ENCODE measurements around the gene NLRP9. TPM values are rescaled to one million over a fixed set of nuclear protein-coding genes. Genes with fewer than 3 reads are reported as not detected.

The NLRP9 gene
- total RNA-seq, 1 experiment from 2014 or later, result not detected

DNA sequence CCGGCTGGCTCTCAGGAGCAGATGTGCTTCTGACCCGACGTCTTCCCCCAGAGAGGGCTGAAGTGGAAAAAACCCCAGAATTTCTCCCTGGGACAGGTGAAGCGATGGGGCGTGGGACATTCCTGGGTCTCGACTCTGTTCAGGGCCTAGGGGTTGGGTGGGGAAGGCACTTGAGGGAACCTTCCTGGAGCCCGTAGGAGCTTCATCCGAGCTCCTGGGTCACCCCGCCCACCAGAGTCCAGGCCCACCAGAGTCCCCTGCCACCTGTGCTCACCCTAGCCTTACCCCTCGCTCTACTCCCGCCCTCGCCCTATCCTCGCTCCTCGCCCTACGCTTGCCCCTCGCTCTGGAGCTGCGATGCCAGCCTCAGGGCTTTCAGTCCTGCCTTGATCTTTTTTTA lies 39.9 kb downstream of the NLRP9 start:
- no peaks in the 10 kb centered on the region for H3K27me3 ChIP-seq (ENCODE audit: insufficient read depth, low read length)
- intact Hi-C loops (cut with micrococcal nuclease), result no loop called here
- H2AFZ ChIP-seq (ENCODE audit: low read depth, low read length, poor library complexity, severe bottlenecking), result no peak overlapping the region
- no peaks in the 10 kb centered on the region for H3K4me1 ChIP-seq (ENCODE audit: control insufficient read depth in 1 of 2, insufficient read depth in 2 of 2, low read length in 2 of 2)
- H3K36me3 ChIP-seq (ENCODE audit: control insufficient read depth in 1 of 2, insufficient read depth in 2 of 2, low read length in 2 of 2), result peaks cover 18 to 22% of the 10 kb centered on the region in 2 experiments; a peak in 3 of 4 replicates
- H3K9me2 ChIP-seq (ENCODE audit: insufficient read depth), result no peaks in the 10 kb centered on the region
- H3K4me3 ChIP-seq (replicated peaks in 1 of 2; ENCODE audit: low read depth in 1 of 2, low read length in 2 of 2), result no peak overlapping the region
- no peak overlapping the region for H3K4me2 ChIP-seq (ENCODE audit: low read length)
- 0 out of 2 replicates have a peak, but pooled peaks have one; percentile 17 for ATAC-seq
- ChIA-PET CTCF (no interaction called here), POLR2A (no interaction called here), RAD21 (ENCODE audit: low non-redundant PET in 1 of 2, low total read pairs in 2 of 2, uncharacterized antibody in 2 of 2, unreplicated experiment in 2 of 2) (no interaction called here)
- H3K27ac ChIP-seq (ENCODE audit: low read depth, low read length), result no peak overlapping the region
- TF ChIP-seq EGR1 (IDR thresholded peaks at IDR 0.05; ENCODE audit: low read depth), result no peak
- TF ChIP-seq ZFX (IDR thresholded peaks at IDR 0.05), result no peak
- TF ChIP-seq EZH2phosphoT487 (IDR thresholded peaks at IDR 0.05; ENCODE audit: borderline replicate concordance), result no peak
- no peak for TF ChIP-seq ATF3 (IDR thresholded peaks at IDR 0.05)
- no peak for TF ChIP-seq TCF7L2 (IDR thresholded peaks at IDR 0.05; ENCODE audit: borderline replicate concordance, extremely low read depth, insufficient read depth, insufficient read length)
- no peak for TF ChIP-seq SP1 (IDR thresholded peaks at IDR 0.05; ENCODE audit: low read depth)
- TF ChIP-seq ZNF274 (IDR thresholded peaks at IDR 0.05; ENCODE audit: low read depth, low read length), result no peak
- TF ChIP-seq ELF1 (IDR thresholded peaks at IDR 0.05; ENCODE audit: borderline replicate concordance, low read depth), result no peak
- TF ChIP-seq EZH2 (IDR thresholded peaks at IDR 0.05), result no peak
- no peaks in the 10 kb centered on the region for H3K9me3 ChIP-seq (ENCODE audit: control insufficient read depth in 1 of 2, insufficient read depth in 1 of 2, low read depth in 1 of 2, low read length in 2 of 2)
- H3K9ac ChIP-seq (ENCODE audit: low read length), result no peak overlapping the region
- no peaks in the 10 kb centered on the region for H3K79me2 ChIP-seq (ENCODE audit: insufficient read depth, low read length)
- BruUV-seq (replicated peaks), result no TSS peak
- no peaks in the 10 kb centered on the region for H4K20me1 ChIP-seq (ENCODE audit: insufficient read depth)
- no peak for DNase-seq (ENCODE audit: low read depth, low spot score)

DNA sequence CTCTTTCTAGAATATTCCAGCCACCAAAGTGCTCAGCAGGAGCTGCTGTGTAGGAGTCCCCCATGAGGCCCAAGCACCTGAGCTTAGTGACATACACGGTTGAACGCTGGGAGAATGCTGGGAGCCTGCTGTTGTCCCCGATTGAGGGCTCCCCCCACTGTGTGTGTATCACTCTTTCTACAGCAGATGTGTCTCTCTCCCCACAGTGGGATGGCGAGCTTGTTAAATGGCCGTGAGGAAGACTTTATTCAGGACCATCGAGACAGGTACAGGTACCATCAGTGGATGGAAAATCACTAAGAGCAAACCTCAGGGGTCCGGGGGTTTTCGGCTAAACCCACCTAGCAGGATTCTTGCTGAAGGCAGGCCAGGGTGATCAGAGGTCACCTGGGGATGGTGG lies 40.5 kb downstream of the NLRP9 start:
- Histone ChIP-seq H3K4me1 (ENCODE audit: control insufficient read depth in 1 of 2, insufficient read depth in 2 of 2, low read length in 2 of 2) (no peaks in the 10 kb centered on the region), H2AFZ (ENCODE audit: low read depth, low read length, poor library complexity, severe bottlenecking) (no peak overlapping the region), H3K9ac (ENCODE audit: low read length) (no peak overlapping the region), H3K9me3 (ENCODE audit: control insufficient read depth in 1 of 2, insufficient read depth in 1 of 2, low read depth in 1 of 2, low read length in 2 of 2) (no peaks in the 10 kb centered on the region), H3K36me3 (ENCODE audit: control insufficient read depth in 1 of 2, insufficient read depth in 2 of 2, low read length in 2 of 2) (peaks cover 23 to 27% of the 10 kb centered on the region in 2 experiments; a peak in 3 of 4 replicates), H3K27ac (ENCODE audit: low read depth, low read length) (no peak overlapping the region), H3K9me2 (ENCODE audit: insufficient read depth) (no peaks in the 10 kb centered on the region), H3K27me3 (ENCODE audit: insufficient read depth, low read length) (no peaks in the 10 kb centered on the region), H3K4me2 (ENCODE audit: low read length) (no peak overlapping the region), H4K20me1 (ENCODE audit: insufficient read depth) (no peaks in the 10 kb centered on the region), H3K79me2 (ENCODE audit: insufficient read depth, low read length) (no peaks in the 10 kb centered on the region), H3K4me3 (replicated peaks in 1 of 2; ENCODE audit: low read depth in 1 of 2, low read length in 2 of 2) (no peak overlapping the region)
- intact Hi-C loops (cut with micrococcal nuclease), result no loop called here
- ATAC-seq, result peak; percentile 26; the same call in 1 of the 2 replicates
- ChIA-PET CTCF (no interaction called here), RAD21 (ENCODE audit: low non-redundant PET in 1 of 2, low total read pairs in 2 of 2, uncharacterized antibody in 2 of 2, unreplicated experiment in 2 of 2) (no interaction called here), POLR2A (no interaction called here)
- no TSS peak for BruUV-seq (replicated peaks)
- TF ChIP-seq SIN3A (IDR thresholded peaks at IDR 0.05; ENCODE audit: low read depth) (no peak), REST (IDR thresholded peaks at IDR 0.05; ENCODE audit: low read depth) (no peak), SRF (IDR thresholded peaks at IDR 0.05; ENCODE audit: low read depth) (no peak), EGR1 (IDR thresholded peaks at IDR 0.05; ENCODE audit: low read depth) (no peak), CEBPB (IDR thresholded peaks at IDR 0.05; ENCODE audit: low read depth) (no peak)
- DNase-seq (ENCODE audit: low read depth, low spot score), result no peak
